Kidney capillary endothelial cell (primary cell): Measurements from ENCODE around the gene KIFAP3.
"Not testable (repeated sequence)": the region's sequence is repeated elsewhere in the genome, so short reads cannot be mapped to it uniquely, and the experiment has no call there.

Experiments
- DNase-seq: peaks from one replicate; pipeline ENCODE4 v3.0.0-alpha.2; 2018; ENCODE audit warnings: low spot score

KIFAP3 gene

GRCh38 chr1:169886931-169887330 lies 187.6 kb downstream of the KIFAP3 start:
- DNase-seq: no peak

DNA sequence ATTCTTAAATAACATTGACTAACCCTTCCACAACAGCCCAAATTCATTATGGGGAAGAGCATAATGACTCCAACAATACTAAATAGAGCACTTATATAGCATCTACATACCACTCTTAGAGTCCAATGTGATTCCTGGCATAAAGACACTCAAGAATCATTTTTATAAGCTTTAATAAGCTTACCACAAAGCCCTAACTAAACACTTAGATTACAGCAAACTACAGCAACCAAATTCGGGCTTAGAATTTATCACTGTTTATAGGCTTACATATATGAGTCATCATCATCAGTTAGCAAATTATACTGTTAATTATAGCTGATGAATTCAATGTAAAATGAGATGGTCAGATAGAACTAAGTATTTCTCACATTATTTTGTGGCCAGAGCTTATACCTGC lies 188.1 kb downstream of the KIFAP3 start:
- no peak for DNase-seq

DNA sequence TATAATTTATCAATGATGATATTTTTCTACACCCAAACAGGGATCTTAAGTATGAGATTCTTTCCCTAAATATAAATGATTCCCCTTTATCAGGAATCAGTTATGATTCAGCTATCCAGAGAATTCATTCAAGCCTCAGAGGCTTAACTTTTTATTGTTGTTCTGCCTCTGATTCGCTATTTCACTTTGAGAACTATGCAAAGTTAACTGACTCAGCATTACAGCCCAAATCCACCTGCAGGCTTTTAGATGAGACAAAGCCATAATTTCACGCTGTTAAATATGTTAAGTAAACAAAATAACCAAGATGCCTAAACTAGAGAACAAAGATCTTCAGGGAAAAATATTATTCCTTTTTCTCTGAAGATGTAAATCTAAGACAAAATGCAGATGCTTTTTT lies 189.3 kb downstream of the KIFAP3 start:
- DNase-seq: no peak

GRCh38 chr1:169884634-169885033 lies 189.9 kb downstream of the KIFAP3 start:
- DNase-seq: no peak

GRCh38 chr1:169882039-169882511 lies 192.4 kb downstream of the KIFAP3 start:
- no peak for DNase-seq

GRCh38 chr1:169879034-169879840 lies 195.3 kb downstream of the KIFAP3 start:
- no peak for DNase-seq

- no peak for DNase-seq
Observed at GRCh38 chr1:169878498-169878897, 196.0 kb downstream of the KIFAP3 start.

GRCh38 chr1:169877800-169878491 lies 196.5 kb downstream of the KIFAP3 start:
- no peak for DNase-seq

DNA sequence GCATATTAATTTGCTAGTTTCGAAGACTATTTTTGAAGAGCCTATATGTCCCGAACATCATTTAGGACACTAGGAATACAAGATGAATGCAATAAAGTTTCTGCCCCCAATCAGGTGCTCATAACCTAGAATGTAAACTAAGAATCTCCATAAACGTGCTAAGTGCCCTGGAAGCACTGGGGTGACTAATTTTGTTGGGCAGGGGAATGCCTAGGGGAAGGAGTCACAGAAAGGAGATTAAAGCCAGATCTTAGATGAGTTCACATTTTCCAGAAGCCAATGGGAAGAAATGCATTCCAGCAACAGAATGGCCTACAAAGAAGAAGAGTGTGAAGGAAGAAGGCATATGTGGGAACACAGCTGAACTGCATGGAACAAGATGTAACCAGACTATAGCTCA lies 200.3 kb downstream of the KIFAP3 start:
- no peak for DNase-seq

DNA sequence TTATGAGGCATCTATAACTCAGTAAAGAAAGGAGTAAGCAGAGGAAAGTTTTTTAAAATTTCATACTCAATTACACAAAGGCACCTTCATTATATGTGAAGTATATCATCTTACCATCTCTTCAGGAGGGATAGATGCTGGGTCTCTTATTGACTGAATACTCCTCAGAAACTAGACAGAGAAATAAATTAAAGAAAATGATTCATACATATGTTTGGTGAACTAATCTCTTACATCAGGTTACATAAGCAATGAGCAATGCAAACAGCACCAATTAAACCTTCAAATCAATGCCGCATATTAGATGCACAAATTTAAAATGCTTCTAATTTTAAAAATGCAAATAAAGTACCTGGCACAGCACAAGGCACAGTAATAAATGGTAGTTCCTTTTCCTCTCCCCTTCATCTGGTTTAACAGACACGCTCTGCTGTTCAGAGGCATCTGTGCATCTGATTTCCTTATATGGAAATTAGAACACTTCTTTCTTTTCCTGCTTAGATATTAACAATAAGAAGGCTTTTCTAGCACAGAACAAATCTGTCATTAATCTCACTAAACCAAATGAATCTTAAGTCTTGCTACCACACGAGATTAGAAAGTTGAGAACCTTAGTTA lies 200.8 kb downstream of the KIFAP3 start:
- no peak for DNase-seq

DNA sequence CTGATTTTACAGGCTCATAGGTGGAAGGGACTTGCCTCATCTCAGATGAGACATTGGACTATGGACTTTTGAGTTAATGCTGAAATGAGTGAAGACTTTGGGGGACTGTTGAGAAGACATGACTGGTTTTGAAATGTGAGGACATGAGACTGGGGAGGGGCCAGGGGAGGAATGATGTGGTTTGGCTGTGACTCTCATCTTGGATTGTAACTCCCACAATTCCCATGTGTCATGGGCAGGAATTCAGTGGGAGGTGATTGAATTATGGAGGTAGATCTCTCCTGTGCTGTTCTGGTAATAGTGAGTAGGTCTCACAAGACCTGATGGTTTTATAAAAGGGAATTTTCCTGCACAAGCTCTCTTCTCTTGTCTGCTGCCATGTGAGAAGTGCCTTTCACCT lies 201.6 kb downstream of the KIFAP3 start:
- DNase-seq: no peak

DNA sequence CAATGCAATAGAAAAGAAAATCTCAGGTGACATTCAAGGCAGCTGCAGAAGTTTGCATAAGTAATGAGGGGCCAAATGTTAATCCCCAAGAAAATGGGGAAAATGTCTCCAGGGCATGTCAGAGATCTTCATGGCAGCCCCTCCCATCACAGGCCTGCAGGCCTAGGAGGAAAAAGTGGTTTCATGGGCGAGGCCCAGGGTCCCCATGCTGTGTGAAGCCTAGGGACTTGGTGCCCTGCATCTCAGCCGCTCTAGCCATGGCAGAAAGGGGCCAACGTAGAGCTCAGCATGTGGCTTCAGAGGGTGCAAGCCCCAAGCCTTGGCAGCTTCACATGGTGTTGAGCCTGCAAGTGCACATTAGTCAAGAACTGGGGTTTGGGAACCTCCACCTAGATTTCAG lies 202.5 kb downstream of the KIFAP3 start:
- DNase-seq: not testable (repeated sequence)
